CD4-positive, CD25-positive, alpha-beta regulatory T cell (primary cell): ENCODE data around the gene BZW2. TPM values are rescaled to one million over a fixed set of nuclear protein-coding genes. Genes with fewer than 3 reads are reported as not detected.

ENCODE experiments used
- ATAC-seq, 2 donors: fragments of 150-1000 bp; cut with Tn5 transposase; one replicate each; pipeline ENCODE4 v1.10.0; 2021; ENCODE audit warnings: low read depth in 2 of 2, moderate number of reproducible peaks in 2 of 2, moderate library complexity in 1 of 2
- DNase-seq, 3 donors: peaks; one replicate each; pipeline versions ENCODE4 v3.0.0 to v3.0.0-alpha.2; 2012 to 2022; ENCODE audit warnings: mixed read lengths in 1 of 3
- H3K27ac ChIP-seq: one replicate; pipeline ENCODE4 v1.7.0; 2013; ENCODE audit warnings: mild to moderate bottlenecking, low read length; ENCODE audit not compliant: insufficient read depth, poor library complexity, severe bottlenecking
- H3K27me3 ChIP-seq: one replicate; pipeline ENCODE4 v1.7.0; 2013; ENCODE audit warnings: low read length; ENCODE audit not compliant: control insufficient read depth, insufficient read depth
- H3K36me3 ChIP-seq: one replicate; pipeline ENCODE4 v1.7.0; 2013; ENCODE audit warnings: mild to moderate bottlenecking, low read length, moderate library complexity; ENCODE audit not compliant: control insufficient read depth, insufficient read depth
- H3K4me1 ChIP-seq: 2 replicates; pipeline ENCODE4 v1.7.0; 2013; ENCODE audit warnings: mild to moderate bottlenecking, low read length; ENCODE audit not compliant: insufficient read depth, control insufficient read depth, poor library complexity, severe bottlenecking
- H3K4me3 ChIP-seq: one replicate; pipeline ENCODE4 v1.7.0; 2013; ENCODE audit warnings: low read depth, mild to moderate bottlenecking, low read length, moderate library complexity
- H3K9me3 ChIP-seq, 2 experiments: 1 replicate in 1 of 2; 2 replicates in 1 of 2; pipeline ENCODE4 v1.7.0; 2013; ENCODE audit warnings: low read length in 2 of 2, mild to moderate bottlenecking in 1 of 2, moderate library complexity in 1 of 2; ENCODE audit not compliant: control insufficient read depth in 2 of 2
- H3K27ac Mint-ChIP-seq, 3 donors: one replicate each; pipeline ENCODE4 v1.8.0; 2020 to 2022; ENCODE audit warnings: mild to moderate bottlenecking in 3 of 3, mixed read lengths in 3 of 3, moderate library complexity in 2 of 3
- H3K27me3 Mint-ChIP-seq: one replicate; pipeline ENCODE4 v1.8.0; 2022; ENCODE audit warnings: mild to moderate bottlenecking, mixed read lengths
- H3K36me3 Mint-ChIP-seq: one replicate; pipeline ENCODE4 v1.8.0; 2020; ENCODE audit warnings: mixed read lengths
- H3K4me1 Mint-ChIP-seq, 4 donors: one replicate each; pipeline ENCODE4 v1.8.0; 2020 to 2022; ENCODE audit warnings: mixed read lengths in 4 of 4, mild to moderate bottlenecking in 1 of 4
- H3K4me3 Mint-ChIP-seq, 4 donors: one replicate each; pipeline ENCODE4 v1.8.0; 2020 to 2022; ENCODE audit warnings: mild to moderate bottlenecking in 4 of 4, mixed read lengths in 4 of 4, moderate library complexity in 3 of 4
- H3K9me3 Mint-ChIP-seq, 7 donors: one replicate each; pipeline ENCODE4 v1.8.0; 2020 to 2022; ENCODE audit warnings: mixed read lengths in 7 of 7, mild to moderate bottlenecking in 3 of 7, moderate library complexity in 2 of 7
- polyA plus RNA-seq, 4 donors: library from polyadenylated mRNA; unstranded; fragments of 300-500 nt; fragmentation: Illumina TruSeq; gene quantifications; one replicate each; pipeline ENCODE4 v1.2.3, GENCODE V29; 2021
- total RNA-seq: library from RNA; stranded (reverse); gene quantifications from one replicate; pipeline ENCODE4 v1.2.3, GENCODE V29; 2022

Gene BZW2
- total and polyA plus RNA-seq, 5 donors from 2014 or later, result 24.2 to 54.4 (median 46.2) TPM

DNA sequence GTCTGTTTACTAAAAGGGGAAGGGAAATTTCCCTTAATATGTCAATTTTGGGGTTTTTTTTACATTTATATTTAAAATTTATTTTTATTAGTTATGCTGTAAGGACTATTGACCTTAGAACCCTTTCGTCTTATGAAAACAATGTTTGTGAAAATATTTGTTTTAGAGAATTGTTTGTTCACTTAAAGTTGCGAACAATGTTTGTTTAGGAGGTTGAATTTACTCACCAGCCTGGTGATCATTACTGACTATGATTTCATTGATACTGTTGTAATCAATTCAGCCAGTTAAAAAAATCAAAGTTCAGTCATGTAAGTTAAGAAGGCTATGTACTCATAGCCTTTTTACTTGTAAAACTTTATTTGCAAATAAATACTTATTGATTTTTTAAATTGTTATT lies 80.2 kb downstream of the BZW2 start:
- Histone ChIP-seq H3K36me3 (no peaks in the 10 kb centered on the region), H3K4me3 (no peak overlapping the region), H3K9me3 (no peaks in the 10 kb centered on the region), H3K4me1 (no peaks in the 10 kb centered on the region), H3K27me3 (no peaks in the 10 kb centered on the region), H3K27ac (no peak overlapping the region)
- no peak for ATAC-seq
- H3K27ac Mint-ChIP-seq, result no peak overlapping the region
- H3K4me1 Mint-ChIP-seq, result no peaks in the 10 kb centered on the region
- H3K36me3 Mint-ChIP-seq, result peaks cover 4% of the 10 kb centered on the region
- no peaks in the 10 kb centered on the region for H3K9me3 Mint-ChIP-seq
- DNase-seq, result no peak
- H3K4me3 Mint-ChIP-seq, result no peak overlapping the region
- no peaks in the 10 kb centered on the region for H3K27me3 Mint-ChIP-seq

DNA sequence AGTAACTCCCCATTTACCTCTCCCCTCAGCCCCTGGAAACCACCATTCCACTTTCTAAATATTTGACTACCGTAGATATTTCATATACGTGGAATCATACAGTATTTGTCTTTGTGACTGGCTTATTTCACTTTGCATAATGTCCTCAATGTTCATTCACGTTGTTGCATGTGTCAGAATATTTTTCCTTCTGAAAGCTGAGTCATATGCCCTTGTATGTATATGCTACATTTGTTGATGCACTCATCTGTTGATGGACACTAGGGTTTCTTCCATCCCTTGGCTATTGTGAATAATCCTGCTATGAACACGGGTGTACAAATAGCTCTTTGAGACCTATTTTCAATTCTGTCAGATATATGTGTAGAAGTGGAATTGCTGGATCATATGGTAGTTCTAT lies 81.8 kb downstream of the BZW2 start:
- no peaks in the 10 kb centered on the region for H3K27me3 ChIP-seq
- H3K9me3 ChIP-seq, result no peaks in the 10 kb centered on the region
- H3K4me1 ChIP-seq, result no peaks in the 10 kb centered on the region
- Mint-ChIP-seq H3K27me3 (peaks cover 4% of the 10 kb centered on the region), H3K36me3 (peaks cover 4% of the 10 kb centered on the region), H3K27ac (no peak overlapping the region), H3K4me3 (no peak overlapping the region), H3K9me3 (peaks cover 0 to 2% (median 0%) of the 10 kb centered on the region in 7 donors), H3K4me1 (no peaks in the 10 kb centered on the region)
- ATAC-seq (no peak), DNase-seq (no peak)
- no peak overlapping the region for H3K4me3 ChIP-seq
- H3K27ac ChIP-seq, result no peak overlapping the region
- H3K36me3 ChIP-seq, result no peaks in the 10 kb centered on the region

DNA sequence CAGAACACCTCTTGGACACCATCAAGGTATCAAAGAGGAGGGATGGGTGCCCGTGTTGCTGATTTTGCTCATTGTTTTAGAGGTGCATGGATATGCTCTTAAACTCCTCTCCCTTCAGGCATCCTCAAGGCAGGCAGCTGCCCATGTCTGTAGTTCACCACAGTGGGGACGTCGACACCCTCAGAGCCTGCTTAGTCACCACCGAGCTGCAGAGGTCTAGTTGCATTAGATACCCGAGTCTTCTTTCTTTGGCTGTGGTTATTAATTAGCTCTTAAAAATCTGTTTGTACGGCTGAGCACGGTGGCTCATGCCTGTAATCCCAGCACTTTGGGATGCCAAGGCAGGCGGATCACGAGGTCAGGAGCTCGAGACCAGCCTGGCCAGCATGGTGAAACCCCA lies 82.8 kb downstream of the BZW2 start:
- Mint-ChIP-seq H3K27me3 (peaks cover 4% of the 10 kb centered on the region), H3K9me3 (peaks cover 0 to 2% (median 0%) of the 10 kb centered on the region in 7 donors), H3K4me3 (no peak overlapping the region), H3K36me3 (peaks cover 4% of the 10 kb centered on the region), H3K27ac (no peak overlapping the region), H3K4me1 (no peaks in the 10 kb centered on the region)
- ATAC-seq, result no peak
- Histone ChIP-seq H3K4me3 (no peak overlapping the region), H3K36me3 (no peaks in the 10 kb centered on the region), H3K9me3 (no peaks in the 10 kb centered on the region), H3K27ac (no peak overlapping the region), H3K27me3 (no peaks in the 10 kb centered on the region), H3K4me1 (no peaks in the 10 kb centered on the region)
- no peak for DNase-seq

DNA sequence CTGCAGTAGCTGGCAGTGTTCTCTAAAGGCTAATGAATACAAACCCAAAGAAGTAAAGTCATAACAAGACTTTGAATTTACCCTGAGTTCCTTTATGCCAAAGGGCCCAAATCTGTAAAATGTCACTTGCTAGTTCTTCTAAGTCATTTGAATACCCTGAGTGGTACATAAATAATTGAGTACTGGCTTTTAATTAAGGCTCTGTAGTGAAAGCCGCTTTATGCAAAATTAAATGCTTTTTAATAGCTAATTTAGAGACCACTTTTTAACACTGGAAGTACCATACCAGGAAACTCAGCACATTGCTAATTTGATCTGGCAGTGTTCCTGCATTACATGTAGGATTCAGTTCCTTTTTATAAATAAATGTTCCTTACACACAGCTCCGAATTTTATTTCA lies 83.6 kb downstream of the BZW2 start:
- peaks cover 0 to 2% (median 0%) of the 10 kb centered on the region in 7 donors for H3K9me3 Mint-ChIP-seq
- H3K4me3 Mint-ChIP-seq, result no peak overlapping the region

DNA sequence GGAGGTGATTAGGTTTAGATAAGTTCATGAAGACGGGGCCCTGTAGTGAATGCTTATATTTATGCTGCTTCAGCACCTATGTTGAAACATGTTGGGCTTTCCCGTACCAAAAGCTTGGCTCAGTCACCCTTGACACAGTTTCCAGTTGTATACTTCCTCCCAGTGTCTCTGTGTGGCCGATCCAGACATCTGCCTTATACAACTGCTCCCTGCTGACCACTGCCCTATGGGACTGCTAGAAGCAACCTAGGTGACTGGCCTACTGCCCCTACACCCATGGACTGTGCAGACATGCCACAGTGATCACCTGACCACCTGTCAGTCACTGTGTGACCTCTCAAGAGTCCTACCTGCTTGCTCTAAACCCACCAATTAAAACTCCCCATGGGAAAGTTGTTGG lies 85.0 kb downstream of the BZW2 start:
- Histone ChIP-seq H3K4me1 (no peaks in the 10 kb centered on the region), H3K4me3 (no peak overlapping the region), H3K27ac (no peak overlapping the region), H3K27me3 (no peaks in the 10 kb centered on the region), H3K36me3 (no peaks in the 10 kb centered on the region), H3K9me3 (no peaks in the 10 kb centered on the region)
- Mint-ChIP-seq H3K4me3 (no peak overlapping the region), H3K36me3 (peaks cover 4% of the 10 kb centered on the region), H3K4me1 (peaks cover 2 to 17% (median 6%) of the 10 kb centered on the region in 4 donors), H3K9me3 (peaks cover 0 to 2% (median 0%) of the 10 kb centered on the region in 7 donors), H3K27ac (no peak overlapping the region), H3K27me3 (peaks cover 4% of the 10 kb centered on the region)
- no peak for DNase-seq
- no peak for ATAC-seq

More for the DNA sequence above, 83.6 kb downstream of the BZW2 start:
- Histone ChIP-seq H3K4me1 (no peaks in the 10 kb centered on the region), H3K36me3 (no peaks in the 10 kb centered on the region), H3K27ac (no peak overlapping the region), H3K9me3 (no peaks in the 10 kb centered on the region), H3K27me3 (no peaks in the 10 kb centered on the region), H3K4me3 (no peak overlapping the region)
- peaks cover 4% of the 10 kb centered on the region for H3K36me3 Mint-ChIP-seq
- no peak overlapping the region for H3K27ac Mint-ChIP-seq
- H3K27me3 Mint-ChIP-seq, result peaks cover 4% of the 10 kb centered on the region
- DNase-seq (no peak), ATAC-seq (no peak)
- H3K4me1 Mint-ChIP-seq, result peaks cover 0 to 7% (median 0%) of the 10 kb centered on the region in 4 donors

DNA sequence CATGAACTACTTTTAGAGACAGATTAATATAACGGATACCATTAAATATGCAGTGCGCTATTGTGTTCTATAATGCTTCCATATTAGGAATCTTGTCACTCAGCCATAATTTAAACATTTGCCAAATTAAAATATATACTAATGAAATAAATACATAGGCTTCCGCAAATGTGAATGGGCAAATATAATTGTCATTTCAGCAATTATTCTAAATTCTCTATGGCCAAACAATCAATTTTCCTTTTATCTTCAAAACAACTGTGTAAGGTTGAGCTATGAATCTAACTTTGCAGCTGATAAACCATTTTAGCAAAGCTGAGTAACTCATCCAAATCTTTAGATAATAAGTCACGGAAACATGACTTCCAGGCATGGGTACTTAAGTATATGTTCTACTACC lies 86.8 kb downstream of the BZW2 start:
- no peak for ATAC-seq
- Mint-ChIP-seq H3K4me3 (no peak overlapping the region), H3K27ac (no peak overlapping the region), H3K9me3 (peaks cover 0 to 2% (median 0%) of the 10 kb centered on the region in 7 donors), H3K4me1 (peaks cover 2 to 17% (median 6%) of the 10 kb centered on the region in 4 donors), H3K27me3 (peaks cover 4% of the 10 kb centered on the region), H3K36me3 (no peaks in the 10 kb centered on the region)
- DNase-seq, result no peak
- H3K27ac ChIP-seq, result no peak overlapping the region
- H3K36me3 ChIP-seq, result no peaks in the 10 kb centered on the region
- no peaks in the 10 kb centered on the region for H3K4me1 ChIP-seq
- H3K9me3 ChIP-seq, result no peaks in the 10 kb centered on the region
- H3K4me3 ChIP-seq, result no peak overlapping the region
- no peaks in the 10 kb centered on the region for H3K27me3 ChIP-seq

DNA sequence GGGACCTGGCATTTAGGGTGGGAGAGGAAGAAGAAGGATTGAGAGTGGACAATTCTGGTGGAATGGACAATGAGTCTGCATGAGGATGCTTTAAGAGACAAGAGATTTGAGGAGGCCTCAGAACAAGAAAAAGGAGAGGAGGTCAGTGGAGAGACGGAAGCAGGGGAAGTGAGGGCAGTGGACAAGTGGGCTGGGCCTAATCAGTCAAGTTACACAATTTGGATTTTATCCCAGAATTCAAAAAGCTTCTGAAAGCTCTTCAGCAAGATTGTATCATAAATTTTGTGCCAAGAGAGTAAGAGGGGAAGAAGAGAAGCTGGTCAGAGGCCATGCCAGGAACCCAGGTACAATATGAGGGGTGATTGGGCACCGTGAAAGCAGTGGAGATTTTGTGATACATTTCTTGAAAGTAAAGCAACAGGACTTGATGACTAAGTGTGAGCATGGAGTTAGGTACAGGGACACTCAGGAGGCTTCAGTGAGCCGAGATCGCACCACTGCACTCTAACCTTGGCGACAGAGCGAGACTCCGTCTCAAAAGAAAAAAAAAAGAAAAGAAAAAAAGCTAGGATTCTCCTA lies 88.3 kb downstream of the BZW2 start:
- no peaks in the 10 kb centered on the region for H3K4me1 ChIP-seq
- no peaks in the 10 kb centered on the region for H3K27me3 ChIP-seq
- ATAC-seq, result no peak
- H3K27ac Mint-ChIP-seq, result peak overlapping the region in 1 of 3 donors; percentile 36
- H3K4me3 ChIP-seq, result peak overlapping the region; percentile 56
- no peaks in the 10 kb centered on the region for H3K36me3 Mint-ChIP-seq
- H3K4me3 Mint-ChIP-seq, result peak overlapping the region in 2 of 4 donors; percentile 35 to 60
- peaks cover 2 to 17% (median 6%) of the 10 kb centered on the region in 4 donors for H3K4me1 Mint-ChIP-seq
- H3K9me3 ChIP-seq, result no peaks in the 10 kb centered on the region
- no peaks in the 10 kb centered on the region for H3K36me3 ChIP-seq
- no peak for DNase-seq
- peaks cover 4% of the 10 kb centered on the region for H3K27me3 Mint-ChIP-seq
- peaks cover 0 to 2% (median 0%) of the 10 kb centered on the region in 7 donors for H3K9me3 Mint-ChIP-seq
- no peak overlapping the region for H3K27ac ChIP-seq

DNA sequence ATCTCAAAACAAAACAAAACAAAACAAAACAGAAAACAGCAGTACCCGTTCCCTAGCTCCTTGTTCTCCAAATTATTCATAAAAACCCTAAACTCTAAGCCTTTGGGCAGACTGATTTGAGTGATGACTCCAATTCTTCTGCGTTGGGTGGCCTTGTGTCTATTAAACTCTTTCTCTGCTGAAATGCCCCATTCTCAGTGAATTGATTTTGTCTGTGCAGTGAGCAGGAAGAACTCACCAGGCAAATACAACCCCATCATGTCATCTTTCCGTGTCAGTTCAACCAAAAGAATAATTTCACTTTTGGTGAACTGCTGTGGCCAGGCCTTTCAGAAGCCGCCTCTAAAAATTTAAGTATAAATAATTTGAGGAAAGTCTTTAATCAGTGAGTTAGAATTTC lies 89.0 kb downstream of the BZW2 start:
- peaks cover 4% of the 10 kb centered on the region for H3K27me3 Mint-ChIP-seq
- H3K4me3 Mint-ChIP-seq, result peak overlapping the region; percentile 22 to 60 (median 50)
- no peaks in the 10 kb centered on the region for H3K36me3 Mint-ChIP-seq
- H3K4me1 ChIP-seq, result no peaks in the 10 kb centered on the region
- H3K4me1 Mint-ChIP-seq, result peaks cover 2 to 17% (median 6%) of the 10 kb centered on the region in 4 donors
- no peaks in the 10 kb centered on the region for H3K27me3 ChIP-seq
- ATAC-seq, result no peak
- DNase-seq, result no peak
- H3K9me3 ChIP-seq, result no peaks in the 10 kb centered on the region
- no peaks in the 10 kb centered on the region for H3K36me3 ChIP-seq
- H3K4me3 ChIP-seq, result peak overlapping the region; percentile 56
- H3K9me3 Mint-ChIP-seq, result peaks cover 0 to 2% (median 0%) of the 10 kb centered on the region in 7 donors
- H3K27ac Mint-ChIP-seq, result peak overlapping the region in 1 of 3 donors; percentile 25
- H3K27ac ChIP-seq, result no peak overlapping the region
